ENCODE results near the gene OST4.

OST4 gene

GRCh38 chr2:27027211-27027651 lies 44.2 kb downstream of the OST4 start:
- in situ Hi-C loops (cut with HindIII; ENCODE audit: low sequenced_read_pairs) = no loop called here

GRCh38 chr2:27025861-27026851 lies 45.3 kb downstream of the OST4 start:
- in situ Hi-C loops (cut with HindIII; ENCODE audit: low sequenced_read_pairs) = no loop called here

DNA sequence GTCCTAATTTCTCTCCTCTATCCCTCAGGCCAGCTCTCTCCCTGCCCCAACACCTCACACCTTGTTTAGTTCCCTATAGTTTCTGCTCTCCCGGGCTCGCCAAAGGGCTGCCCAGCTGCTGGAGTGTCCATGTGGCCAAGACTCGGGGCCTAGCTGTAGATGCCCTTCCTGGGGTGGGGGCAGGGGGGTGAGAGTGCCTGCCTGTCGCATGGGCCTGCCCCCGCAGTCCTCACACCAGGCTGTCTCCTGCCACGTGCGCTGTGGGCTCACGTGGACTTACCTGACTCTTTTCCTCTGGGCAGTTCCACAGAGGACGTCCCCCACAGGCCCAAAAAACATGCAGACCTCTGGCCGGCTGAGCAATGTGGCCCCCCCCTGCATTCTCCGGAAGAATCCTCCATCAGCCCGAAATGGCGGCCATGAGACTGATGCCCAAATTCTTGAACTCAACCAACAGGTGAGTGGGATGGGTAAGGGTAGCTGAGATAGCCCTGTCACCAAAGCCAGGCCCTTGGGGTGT lies 46.1 kb downstream of the OST4 start:
- in situ Hi-C loops (cut with HindIII; ENCODE audit: low sequenced_read_pairs) = no loop called here

GRCh38 chr2:27024812-27025211 lies 46.6 kb downstream of the OST4 start:
- in situ Hi-C loops (cut with HindIII; ENCODE audit: low sequenced_read_pairs) = no loop called here

DNA sequence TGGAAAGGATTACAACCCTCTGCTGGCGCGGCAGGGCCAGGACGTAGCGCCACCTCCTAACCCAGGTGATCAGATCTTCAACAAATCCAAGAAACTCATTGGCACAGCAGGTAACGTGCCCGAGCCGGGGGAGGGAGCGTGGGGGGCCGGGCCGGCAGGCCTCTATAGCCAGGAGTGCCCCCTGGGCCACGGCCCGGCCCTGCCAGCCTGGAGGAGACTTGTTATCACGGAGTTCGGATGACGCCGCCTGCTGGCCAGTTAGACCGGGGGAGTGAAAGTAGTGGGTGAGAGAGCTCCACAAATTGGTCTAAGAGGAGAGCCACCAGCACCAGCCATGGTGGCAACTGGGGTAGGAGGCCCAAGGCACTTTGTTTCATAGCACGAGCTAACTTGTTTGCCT lies 47.3 kb downstream of the OST4 start:
- in situ Hi-C loops (cut with HindIII; ENCODE audit: low sequenced_read_pairs) = no loop called here

GRCh38 chr2:27023740-27024139 lies 47.7 kb downstream of the OST4 start:
- in situ Hi-C loops (cut with HindIII; ENCODE audit: low sequenced_read_pairs) = no loop called here

DNA sequence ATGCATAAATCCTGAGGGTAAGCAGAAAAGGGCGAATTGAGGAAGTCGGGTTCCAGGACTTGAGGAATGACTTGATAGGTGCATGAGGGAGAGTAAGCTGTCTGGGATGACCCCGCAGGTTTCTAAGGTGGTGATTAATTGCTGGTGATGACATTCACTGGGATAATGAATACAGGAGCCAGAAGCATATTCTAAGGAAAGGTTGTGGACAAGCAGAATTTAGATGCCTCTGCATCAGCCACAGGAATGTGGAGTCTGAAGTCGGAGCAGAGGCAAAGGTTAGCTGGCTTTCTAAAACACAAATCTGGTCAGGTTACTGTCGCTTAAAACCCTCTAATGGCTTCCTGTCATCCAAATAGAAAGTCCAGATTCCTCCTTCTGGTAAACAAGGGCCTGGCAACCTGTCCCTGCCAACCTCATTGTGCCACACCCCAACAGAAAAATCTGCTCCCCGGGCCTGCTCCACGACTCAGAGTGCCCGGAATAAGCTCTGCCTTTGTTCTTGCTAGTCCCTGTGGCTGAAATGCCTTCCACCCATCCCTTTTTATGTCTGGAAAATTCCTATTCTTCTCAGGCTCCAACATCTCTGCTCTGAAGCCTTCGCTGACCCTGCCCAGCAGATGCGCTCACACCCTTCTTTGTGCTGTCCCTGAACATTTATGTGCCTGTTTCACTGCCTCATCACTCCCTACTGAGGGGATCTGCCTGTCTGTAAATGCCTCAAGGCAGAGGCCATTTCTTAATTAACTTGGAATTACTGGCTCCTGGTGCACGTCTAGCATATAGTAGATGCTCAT lies 50.0 kb downstream of the OST4 start:
- in situ Hi-C loops (cut with HindIII; ENCODE audit: low sequenced_read_pairs) = no loop called here

Data from DLD1 (cell line).